Neural progenitor cell (in vitro differentiated cells): ENCODE data around the gene PHETA1. TPM values are rescaled to one million over a fixed set of nuclear protein-coding genes. Genes with fewer than 3 reads are reported as not detected.

Experiments used
- DNase-seq: peaks from one replicate; pipeline ENCODE4 v3.0.0-alpha.2; 2016; ENCODE audit warnings: low spot score
- H2AFZ ChIP-seq: fragments of 200-600 bp; sonication (generic); replicated peaks from 2 replicates; pipeline ENCODE4 v1.6.1; 2016; ENCODE audit warnings: antibody characterized with exemption
- H3F3A ChIP-seq: fragments of 200-600 bp; sonication (generic); 2 replicates; pipeline ENCODE4 v1.6.1; 2016; ENCODE audit warnings: antibody characterized with exemption, low read depth
- H3K27ac ChIP-seq: fragments of 200-600 bp; sonication (generic); 2 replicates; pipeline ENCODE4 v1.5.1; 2016; ENCODE audit warnings: mild to moderate bottlenecking
- H3K27me3 ChIP-seq: fragments of 200-600 bp; sonication (generic); 2 replicates; pipeline ENCODE4 v1.6.1; 2016; ENCODE audit warnings: mild to moderate bottlenecking, moderate library complexity
- H3K36me3 ChIP-seq: fragments of 200-600 bp; sonication (generic); 2 replicates; pipeline ENCODE4 v1.5.1; 2016
- H3K4me1 ChIP-seq: fragments of 200-600 bp; sonication (generic); 2 replicates; pipeline ENCODE4 v1.6.1; 2016; ENCODE audit warnings: mixed run types
- H3K4me2 ChIP-seq: fragments of 200-600 bp; sonication (generic); 2 replicates; pipeline ENCODE4 v1.6.1; 2016
- H3K4me3 ChIP-seq: fragments of 200-600 bp; sonication (generic); 2 replicates; pipeline ENCODE4 v1.5.1; 2016
- H3K79me2 ChIP-seq: fragments of 200-600 bp; sonication (generic); 2 replicates; pipeline ENCODE4 v1.6.1; 2016; ENCODE audit warnings: low read depth
- H3K9ac ChIP-seq: fragments of 200-600 bp; sonication (generic); 2 replicates; pipeline ENCODE4 v1.6.1; 2016
- H3K9me3 ChIP-seq: fragments of 200-600 bp; sonication (generic); 2 replicates; pipeline ENCODE4 v1.5.1; 2016; ENCODE audit warnings: low read depth
- H4K20me1 ChIP-seq: fragments of 200-600 bp; sonication (generic); 2 replicates; pipeline ENCODE4 v1.6.1; 2016; ENCODE audit warnings: low read depth
- H3K27ac Mint-ChIP-seq: 3 replicates; pipeline ENCODE4 v1.8.0; 2021; ENCODE audit warnings: mixed read lengths
- H3K27me3 Mint-ChIP-seq: 2 replicates; pipeline ENCODE4 v1.8.0; 2022; ENCODE audit warnings: low read depth, mild to moderate bottlenecking, inconsistent platforms, moderate library complexity, mixed read lengths; ENCODE audit not compliant: insufficient read depth
- H3K36me3 Mint-ChIP-seq: 3 replicates; pipeline ENCODE4 v1.8.0; 2021; ENCODE audit warnings: mixed read lengths
- H3K4me1 Mint-ChIP-seq: 3 replicates; pipeline ENCODE4 v1.8.0; 2021; ENCODE audit warnings: mixed read lengths
- H3K4me3 Mint-ChIP-seq: 3 replicates; pipeline ENCODE4 v1.8.0; 2021; ENCODE audit warnings: mild to moderate bottlenecking, moderate library complexity, mixed read lengths
- H3K9me3 Mint-ChIP-seq: 3 replicates; pipeline ENCODE4 v1.8.0; 2020; ENCODE audit warnings: mixed read lengths
- CTCF ChIP-seq: fragments of 200-600 bp; sonication (generic); IDR thresholded peaks from 2 replicates; pipeline ENCODE4 v1.5.1; 2017; ENCODE audit warnings: antibody characterized with exemption, mild to moderate bottlenecking
- EZH2 ChIP-seq: fragments of 200-600 bp; sonication (generic); IDR thresholded peaks from 2 replicates; pipeline ENCODE4 v1.6.1; 2017; ENCODE audit warnings: antibody characterized with exemption, mild to moderate bottlenecking, moderate library complexity
- EZH2phosphoT487 ChIP-seq: fragments of 200-600 bp; sonication (generic); IDR thresholded peaks from 2 replicates; pipeline ENCODE4 v1.6.1; 2017; ENCODE audit warnings: antibody characterized with exemption
- total RNA-seq: library from RNA; depleted of rRNA; stranded (reverse); fragments of >200 nt; gene quantifications from 2 replicates; pipeline ENCODE4 v1.2.3, GENCODE V29; 2015; ENCODE audit warnings: low replicate concordance

Gene PHETA1
- total RNA-seq, 1 donor from 2014 or later = 1.5 TPM

GRCh38 chr12:111349101-111349747, 19.7 kb downstream of the PHETA1 start:
- Histone ChIP-seq H3K36me3 (no peaks in the 10 kb centered on the region), H4K20me1 (no peaks in the 10 kb centered on the region), H3K27ac (no peak overlapping the region), H3K9me3 (no peaks in the 10 kb centered on the region), H3K9ac (no peak overlapping the region), H3K27me3 (no peaks in the 10 kb centered on the region), H3K4me1 (no peaks in the 10 kb centered on the region), H3K4me3 (no peak overlapping the region), H2AFZ (no peak overlapping the region), H3F3A (no peaks in the 10 kb centered on the region), H3K4me2 (no peak overlapping the region), H3K79me2 (no peaks in the 10 kb centered on the region)
- Mint-ChIP-seq H3K9me3 (peaks cover 11% of the 10 kb centered on the region), H3K4me3 (no peak overlapping the region), H3K27me3 (peaks cover 2% of the 10 kb centered on the region), H3K4me1 (no peaks in the 10 kb centered on the region), H3K27ac (no peak overlapping the region), H3K36me3 (peaks cover 13% of the 10 kb centered on the region)
- no peak for DNase-seq
- no peak for TF ChIP-seq EZH2phosphoT487
- no peak for TF ChIP-seq CTCF

GRCh38 chr12:111347891-111348644, 20.8 kb downstream of the PHETA1 start:
- peaks cover 13% of the 10 kb centered on the region for H3K36me3 Mint-ChIP-seq
- DNase-seq = no peak
- H3K4me1 Mint-ChIP-seq = no peaks in the 10 kb centered on the region
- H3F3A ChIP-seq = no peaks in the 10 kb centered on the region
- peaks cover 11% of the 10 kb centered on the region for H3K9me3 Mint-ChIP-seq
- no peak overlapping the region for H2AFZ ChIP-seq
- H3K27me3 Mint-ChIP-seq = peaks cover 2% of the 10 kb centered on the region
- no peak overlapping the region for H3K27ac Mint-ChIP-seq
- TF ChIP-seq CTCF (no peak), EZH2phosphoT487 (no peak), EZH2 (no peak)
- no peak overlapping the region for H3K4me3 Mint-ChIP-seq
- no peak overlapping the region for H3K4me3 ChIP-seq
- H3K27ac ChIP-seq = no peak overlapping the region
- H3K9me3 ChIP-seq = no peaks in the 10 kb centered on the region
- no peaks in the 10 kb centered on the region for H3K36me3 ChIP-seq
- H3K9ac ChIP-seq = no peak overlapping the region
- no peak overlapping the region for H3K4me2 ChIP-seq
- no peaks in the 10 kb centered on the region for H3K27me3 ChIP-seq
- H3K79me2 ChIP-seq = no peaks in the 10 kb centered on the region
- no peaks in the 10 kb centered on the region for H4K20me1 ChIP-seq
- no peaks in the 10 kb centered on the region for H3K4me1 ChIP-seq

- Mint-ChIP-seq H3K27ac (no peak overlapping the region), H3K4me3 (no peak overlapping the region), H3K9me3 (peaks cover 11% of the 10 kb centered on the region), H3K27me3 (peaks cover 2% of the 10 kb centered on the region), H3K4me1 (peaks cover 4% of the 10 kb centered on the region), H3K36me3 (peaks cover 12% of the 10 kb centered on the region)
- Histone ChIP-seq H4K20me1 (no peaks in the 10 kb centered on the region), H2AFZ (no peak overlapping the region), H3K9ac (no peak overlapping the region), H3K4me1 (no peaks in the 10 kb centered on the region), H3K4me3 (no peak overlapping the region), H3K36me3 (no peaks in the 10 kb centered on the region), H3K79me2 (no peaks in the 10 kb centered on the region), H3K4me2 (no peak overlapping the region), H3F3A (no peaks in the 10 kb centered on the region), H3K27me3 (no peaks in the 10 kb centered on the region), H3K27ac (no peak overlapping the region), H3K9me3 (no peaks in the 10 kb centered on the region)
- no peak for DNase-seq
- no peak for TF ChIP-seq EZH2
- TF ChIP-seq EZH2phosphoT487 = no peak
- TF ChIP-seq CTCF = no peak
Observed at GRCh38 chr12:111344254-111344875, 24.5 kb downstream of the PHETA1 start.
